GM18499 (cell line): Measurements from ENCODE around the gene STX8.
"Not testable (repeated sequence)": the region's sequence is repeated elsewhere in the genome, so short reads cannot be mapped to it uniquely, and the experiment has no call there.

ENCODE experiments used
- ATAC-seq: cut with Tn5 transposase; IDR thresholded peaks from one replicate; pipeline ENCODE4 v1.9.1; 2021; ENCODE audit warnings: moderate number of reproducible peaks; ENCODE audit not compliant: insufficient read depth, unreplicated experiment

The STX8 gene

DNA sequence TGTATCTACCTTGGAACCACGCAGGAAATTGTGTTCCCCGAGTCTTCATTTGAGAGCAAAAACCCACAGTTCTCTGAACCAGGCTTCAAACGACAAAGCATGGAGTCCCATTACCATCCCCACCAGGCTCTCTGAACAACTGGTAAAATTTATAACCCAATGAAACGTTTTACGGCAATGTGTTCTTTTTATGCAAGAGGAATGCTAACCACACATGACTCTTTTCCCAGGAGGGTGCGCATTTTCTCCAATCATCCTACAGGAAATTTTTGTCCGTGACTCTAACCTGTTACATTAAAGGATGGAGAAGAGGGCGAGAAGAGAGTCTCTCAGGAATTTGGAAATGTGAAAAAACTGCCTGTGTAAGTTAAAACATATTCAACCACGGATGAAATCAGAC is 17.8 kb downstream of the STX8 start:
- ATAC-seq, result no peak

DNA sequence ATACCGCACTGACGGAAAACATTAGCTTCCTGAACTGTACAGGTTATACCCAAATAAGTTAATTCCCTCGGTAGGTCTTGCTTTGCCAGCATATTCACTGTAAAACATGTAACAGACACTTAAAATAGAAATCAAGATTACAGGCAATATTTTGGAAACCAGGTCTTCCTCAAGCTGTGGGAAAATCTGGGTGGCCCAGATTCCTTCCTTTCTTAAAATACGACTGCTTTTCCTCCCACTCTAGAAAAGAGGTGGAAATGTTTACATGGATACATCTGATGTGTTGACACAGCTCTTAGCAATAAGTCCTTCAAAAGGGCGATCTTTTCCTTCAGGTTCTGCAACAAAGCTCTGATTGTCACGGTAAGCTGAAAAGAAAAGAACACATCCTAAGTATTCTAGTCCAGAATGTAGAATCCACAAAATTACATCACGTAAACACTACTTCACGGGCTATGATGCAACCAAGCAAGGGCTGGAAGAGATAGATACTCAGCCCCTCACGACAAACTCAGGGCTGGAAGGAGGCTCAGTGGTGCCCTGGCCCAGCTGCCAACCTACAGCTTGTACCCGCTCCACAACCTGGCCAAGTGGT is 18.4 kb downstream of the STX8 start:
- no peak for ATAC-seq

GRCh38 chr17:9554715-9555114 is 20.9 kb downstream of the STX8 start:
- not testable (repeated sequence) for ATAC-seq

DNA sequence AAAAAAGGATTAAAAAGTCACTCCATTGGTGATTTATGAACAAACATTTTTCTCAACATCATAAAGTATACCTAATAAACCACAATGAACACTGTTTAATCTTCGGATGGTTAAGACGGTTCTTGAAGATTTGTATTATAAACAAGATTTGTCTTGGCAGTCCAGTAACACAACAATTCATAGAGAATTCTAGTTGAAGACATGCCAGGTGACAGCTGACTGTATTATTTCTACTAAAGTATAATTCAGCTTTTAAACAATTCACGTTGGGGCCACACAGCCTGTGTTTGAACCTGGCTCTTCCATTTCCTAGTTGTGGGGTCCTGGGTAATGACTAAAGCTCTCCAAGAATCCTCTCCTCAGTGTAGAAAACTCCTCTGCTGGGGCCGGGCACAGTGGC is 22.0 kb downstream of the STX8 start:
- ATAC-seq, result no peak

- no peak for ATAC-seq
These were observed 22.4 kb downstream of the STX8 start for GRCh38 chr17:9553181-9553580.

DNA sequence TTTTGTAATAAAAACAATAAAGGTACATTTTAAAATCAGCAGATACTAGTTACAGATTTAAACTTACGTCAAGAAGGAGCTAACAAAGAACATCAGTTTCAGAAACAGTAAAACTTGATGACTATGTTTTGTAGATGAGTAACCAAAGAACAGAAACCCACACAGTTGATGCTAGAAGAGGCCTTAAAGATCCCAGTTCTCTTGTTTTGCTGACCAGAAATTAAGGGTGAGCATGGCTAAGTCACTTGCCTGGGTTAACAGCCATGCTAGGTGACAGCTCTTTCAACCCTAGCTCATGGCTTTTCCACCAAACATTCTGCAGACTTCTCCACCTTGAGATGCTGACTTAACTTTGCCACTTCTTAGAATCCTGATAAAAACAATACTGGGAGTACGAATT is 26.4 kb downstream of the STX8 start:
- ATAC-seq, result no peak

DNA sequence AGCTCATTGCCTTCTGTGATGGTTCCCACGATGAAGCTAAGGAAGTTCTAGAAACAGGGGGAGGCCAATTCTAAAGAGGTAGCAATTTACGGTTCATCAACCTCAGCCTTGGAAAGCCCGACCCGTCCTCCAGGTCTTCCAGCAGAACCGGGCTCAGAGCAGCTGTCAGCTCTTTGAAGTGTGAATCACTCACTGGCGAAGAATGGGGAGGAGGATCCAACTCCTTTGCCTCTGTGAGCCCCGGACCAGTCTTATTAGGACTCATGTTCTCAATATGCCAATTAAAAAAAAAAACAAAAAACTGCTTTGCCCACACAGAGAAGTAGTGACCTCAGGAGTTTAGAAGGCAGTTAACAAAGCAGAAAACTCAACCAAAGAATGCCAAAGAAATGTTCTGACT is 31.4 kb downstream of the STX8 start:
- no peak for ATAC-seq

DNA sequence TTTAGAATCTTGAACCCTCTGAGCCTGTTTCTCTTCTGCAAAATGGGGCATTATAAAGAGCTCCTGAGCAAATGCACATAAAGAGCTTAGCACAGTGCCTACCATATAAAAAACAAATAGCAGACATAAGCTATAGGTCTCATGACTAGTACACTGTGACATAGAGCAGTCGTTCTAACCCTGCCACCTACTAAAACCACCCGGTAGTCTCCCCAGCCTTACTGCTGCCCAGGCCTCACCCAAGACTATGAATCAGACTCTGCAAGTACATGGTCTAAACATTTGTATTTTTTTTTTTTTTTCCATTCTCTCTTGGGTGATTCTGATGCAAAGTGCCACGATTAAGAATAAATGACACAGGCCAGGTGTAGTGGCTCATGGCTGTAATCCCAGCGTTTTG is 33.9 kb downstream of the STX8 start:
- no peak for ATAC-seq

- no peak for ATAC-seq
These were observed 37.0 kb downstream of the STX8 start for GRCh38 chr17:9538626-9539025.

DNA sequence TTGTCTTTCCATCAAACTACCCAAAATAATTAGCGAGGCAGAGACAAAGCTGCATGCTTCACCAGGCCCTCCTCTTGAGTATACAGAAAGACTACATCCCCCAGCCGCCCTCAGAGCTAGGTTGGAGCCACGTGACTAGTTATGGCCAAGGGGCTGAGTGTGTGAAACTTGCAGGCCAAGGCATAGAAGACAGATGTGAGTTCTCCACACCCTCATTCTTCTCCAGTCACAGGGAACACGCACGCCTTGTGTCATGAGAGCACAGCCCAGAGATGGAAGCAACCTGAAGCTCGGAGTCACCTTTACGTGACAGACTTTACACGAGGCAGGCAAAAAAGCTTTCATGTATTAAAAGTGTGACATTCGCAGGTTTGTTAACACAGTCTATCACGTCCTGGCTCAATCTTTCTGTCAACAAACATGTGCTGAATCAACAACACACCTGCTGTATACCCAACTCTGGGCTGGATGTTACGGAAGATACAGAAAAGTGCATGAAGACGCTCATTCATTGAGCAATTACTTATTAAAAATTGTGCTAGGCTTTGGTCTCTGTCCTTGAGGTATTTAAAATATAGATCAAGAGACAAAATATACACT is 38.3 kb downstream of the STX8 start:
- ATAC-seq, result no peak

- ATAC-seq, result no peak
These were observed 39.6 kb downstream of the STX8 start for GRCh38 chr17:9536061-9536460.

DNA sequence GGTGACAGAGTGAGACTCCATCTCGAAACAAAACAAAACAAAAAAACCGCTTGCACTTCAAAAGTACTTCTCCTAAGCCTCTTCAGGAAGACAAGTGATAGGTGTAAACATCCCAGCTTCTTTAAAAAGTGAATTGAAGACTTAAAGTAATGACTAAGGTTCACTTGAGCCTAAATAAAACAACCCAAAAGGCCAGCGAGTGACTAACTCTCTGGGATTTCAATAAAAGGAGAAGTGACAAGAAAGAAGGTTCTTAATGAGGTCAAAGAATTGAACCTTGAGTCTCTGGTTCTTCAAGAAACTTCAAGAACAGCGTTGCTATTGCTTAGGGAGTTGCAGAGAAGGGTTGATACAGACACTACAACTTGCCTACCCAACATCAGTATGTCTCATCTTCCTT is 42.2 kb downstream of the STX8 start:
- ATAC-seq, result no peak

- no peak for ATAC-seq
These were observed 42.9 kb downstream of the STX8 start for GRCh38 chr17:9532715-9533114.

- ATAC-seq, result no peak
These were observed 44.6 kb downstream of the STX8 start for GRCh38 chr17:9531034-9531433.

GRCh38 chr17:9529033-9529700 is 46.5 kb downstream of the STX8 start:
- no peak for ATAC-seq

- no peak for ATAC-seq
These were observed 47.8 kb downstream of the STX8 start for GRCh38 chr17:9527788-9528187.

GRCh38 chr17:9522074-9522473 is 53.5 kb downstream of the STX8 start:
- no peak for ATAC-seq

- ATAC-seq, result no peak
These were observed 54.6 kb downstream of the STX8 start for GRCh38 chr17:9521062-9521461.

- no peak for ATAC-seq
These were observed 55.0 kb downstream of the STX8 start for GRCh38 chr17:9520649-9521048.

- ATAC-seq, result no peak
These were observed 55.9 kb downstream of the STX8 start for GRCh38 chr17:9519583-9520272.

DNA sequence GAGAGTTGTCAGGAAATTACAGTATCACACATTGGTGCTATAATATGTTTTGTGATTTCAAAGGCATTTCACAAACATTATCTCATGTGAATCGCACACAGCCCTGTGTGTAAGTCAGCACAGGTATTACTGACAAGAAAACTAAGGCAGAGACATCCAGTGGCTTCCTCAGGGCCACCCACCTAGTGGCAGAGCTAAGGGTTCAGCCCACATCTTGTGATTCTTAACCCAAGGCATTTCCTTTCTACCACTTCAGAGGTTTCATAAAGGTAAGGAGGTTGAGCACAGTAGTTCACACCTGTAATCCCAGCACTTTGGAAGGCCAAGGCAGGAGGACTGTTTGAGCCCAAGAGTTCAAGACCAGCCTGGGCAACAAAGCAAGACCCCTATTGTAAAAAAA is 58.2 kb downstream of the STX8 start:
- no peak for ATAC-seq
